ENCODE measurements around the gene KRTAP10-8.
"Not testable (repeated sequence)": the region's sequence is repeated elsewhere in the genome, so short reads cannot be mapped to it uniquely, and the experiment has no call there.

The KRTAP10-8 gene

GRCh38 chr21:44612029-44612486 lies at the start of gene KRTAP10-8:
Gene KRTAP10-8, plus strand, starts transcription at chr21:44612079. Its CDS starts 22 bp downstream, at chr21:44612101.
- Mint-ChIP-seq H3K4me1 (ENCODE audit: low read depth) (no peaks in the 10 kb centered on the region), H3K27ac (no peak within 1 kb of the TSS), H3K9me3 (peaks cover 31% of the 10 kb centered on the region)

GRCh38 chr21:44564099-44564498 lies 47.8 kb upstream of the KRTAP10-8 start:
- no peak for DNase-seq (ENCODE audit: low spot score)
- peaks cover 7% of the 10 kb centered on the region for H3K9me3 Mint-ChIP-seq
- H3K4me1 Mint-ChIP-seq (ENCODE audit: low read depth), result peaks cover 10% of the 10 kb centered on the region
- H3K4me3 Mint-ChIP-seq, result no peak overlapping the region
- H3K27ac Mint-ChIP-seq, result no peak overlapping the region
- peaks cover 30% of the 10 kb centered on the region for H3K27me3 Mint-ChIP-seq (ENCODE audit: low read depth)
- H3K36me3 Mint-ChIP-seq (ENCODE audit: low read depth), result no peaks in the 10 kb centered on the region

More at GRCh38 chr21:44612029-44612486, at the start of gene KRTAP10-8:
- no peak for DNase-seq (ENCODE audit: low spot score)
- H3K27me3 Mint-ChIP-seq (ENCODE audit: low read depth), result no peaks in the 10 kb centered on the region
- no peaks in the 10 kb centered on the region for H3K36me3 Mint-ChIP-seq (ENCODE audit: low read depth)
- no peak within 1 kb of the TSS for H3K4me3 Mint-ChIP-seq

GRCh38 chr21:44564886-44565598 lies 46.8 kb upstream of the KRTAP10-8 start:
- DNase-seq (ENCODE audit: low spot score), result no peak
- Mint-ChIP-seq H3K36me3 (ENCODE audit: low read depth) (no peaks in the 10 kb centered on the region), H3K9me3 (peaks cover 7% of the 10 kb centered on the region), H3K4me3 (peak overlapping the region; percentile 52), H3K4me1 (ENCODE audit: low read depth) (peaks cover 10% of the 10 kb centered on the region), H3K27me3 (ENCODE audit: low read depth) (peaks cover 26% of the 10 kb centered on the region), H3K27ac (peak overlapping the region; percentile 79)

- DNase-seq (ENCODE audit: low spot score), result no peak
- Mint-ChIP-seq H3K4me3 (no peak overlapping the region), H3K4me1 (ENCODE audit: low read depth) (peaks cover 10% of the 10 kb centered on the region), H3K27ac (no peak overlapping the region), H3K36me3 (ENCODE audit: low read depth) (no peaks in the 10 kb centered on the region), H3K9me3 (peaks cover 3% of the 10 kb centered on the region), H3K27me3 (ENCODE audit: low read depth) (peaks cover 15% of the 10 kb centered on the region)
Observed at GRCh38 chr21:44566403-44566802, 45.5 kb upstream of the KRTAP10-8 start.

- Mint-ChIP-seq H3K27me3 (ENCODE audit: low read depth) (peaks cover 6% of the 10 kb centered on the region), H3K36me3 (ENCODE audit: low read depth) (no peaks in the 10 kb centered on the region), H3K9me3 (peaks cover 3% of the 10 kb centered on the region), H3K4me1 (ENCODE audit: low read depth) (peaks cover 10% of the 10 kb centered on the region), H3K27ac (no peak overlapping the region), H3K4me3 (no peak overlapping the region)
- DNase-seq (ENCODE audit: low spot score), result no peak
Observed at GRCh38 chr21:44567481-44568171, 44.3 kb upstream of the KRTAP10-8 start.

GRCh38 chr21:44568261-44568660 lies 43.6 kb upstream of the KRTAP10-8 start:
- H3K9me3 Mint-ChIP-seq, result peaks cover 2% of the 10 kb centered on the region
- no peak overlapping the region for H3K4me3 Mint-ChIP-seq
- H3K27me3 Mint-ChIP-seq (ENCODE audit: low read depth), result peaks cover 4% of the 10 kb centered on the region
- no peak for DNase-seq (ENCODE audit: low spot score)
- no peaks in the 10 kb centered on the region for H3K36me3 Mint-ChIP-seq (ENCODE audit: low read depth)
- H3K27ac Mint-ChIP-seq, result no peak overlapping the region
- peaks cover 10% of the 10 kb centered on the region for H3K4me1 Mint-ChIP-seq (ENCODE audit: low read depth)

- no peak overlapping the region for H3K4me3 Mint-ChIP-seq
- peaks cover 10% of the 10 kb centered on the region for H3K4me1 Mint-ChIP-seq (ENCODE audit: low read depth)
- no peaks in the 10 kb centered on the region for H3K9me3 Mint-ChIP-seq
- H3K27me3 Mint-ChIP-seq (ENCODE audit: low read depth), result peaks cover 3% of the 10 kb centered on the region
- no peak for DNase-seq (ENCODE audit: low spot score)
- H3K36me3 Mint-ChIP-seq (ENCODE audit: low read depth), result no peaks in the 10 kb centered on the region
- no peak overlapping the region for H3K27ac Mint-ChIP-seq
Observed at GRCh38 chr21:44568667-44569556, 43.0 kb upstream of the KRTAP10-8 start.

GRCh38 chr21:44569861-44570517 lies 41.9 kb upstream of the KRTAP10-8 start:
- no peaks in the 10 kb centered on the region for H3K36me3 Mint-ChIP-seq (ENCODE audit: low read depth)
- H3K27ac Mint-ChIP-seq, result no peak overlapping the region
- peaks cover 5% of the 10 kb centered on the region for H3K4me1 Mint-ChIP-seq (ENCODE audit: low read depth)
- H3K27me3 Mint-ChIP-seq (ENCODE audit: low read depth), result peaks cover 3% of the 10 kb centered on the region
- no peak overlapping the region for H3K4me3 Mint-ChIP-seq
- DNase-seq (ENCODE audit: low spot score), result no peak
- H3K9me3 Mint-ChIP-seq, result no peaks in the 10 kb centered on the region

- Mint-ChIP-seq H3K9me3 (no peaks in the 10 kb centered on the region), H3K36me3 (ENCODE audit: low read depth) (no peaks in the 10 kb centered on the region), H3K27ac (no peak overlapping the region), H3K27me3 (ENCODE audit: low read depth) (peaks cover 3% of the 10 kb centered on the region), H3K4me1 (ENCODE audit: low read depth) (no peaks in the 10 kb centered on the region), H3K4me3 (no peak overlapping the region)
- DNase-seq (ENCODE audit: low spot score), result no peak
Observed at GRCh38 chr21:44571296-44571695, 40.6 kb upstream of the KRTAP10-8 start.

GRCh38 chr21:44571844-44572782 lies 39.8 kb upstream of the KRTAP10-8 start:
- no peaks in the 10 kb centered on the region for H3K36me3 Mint-ChIP-seq (ENCODE audit: low read depth)
- DNase-seq (ENCODE audit: low spot score), result no peak
- H3K27me3 Mint-ChIP-seq (ENCODE audit: low read depth), result peaks cover under 1% of the 10 kb centered on the region
- no peak overlapping the region for H3K27ac Mint-ChIP-seq
- H3K4me3 Mint-ChIP-seq, result no peak overlapping the region
- no peaks in the 10 kb centered on the region for H3K4me1 Mint-ChIP-seq (ENCODE audit: low read depth)
- H3K9me3 Mint-ChIP-seq, result peaks cover 6% of the 10 kb centered on the region

GRCh38 chr21:44572959-44573583 lies 38.8 kb upstream of the KRTAP10-8 start:
- DNase-seq (ENCODE audit: low spot score), result no peak
- H3K9me3 Mint-ChIP-seq, result peaks cover 15% of the 10 kb centered on the region
- no peak overlapping the region for H3K27ac Mint-ChIP-seq
- no peaks in the 10 kb centered on the region for H3K36me3 Mint-ChIP-seq (ENCODE audit: low read depth)
- H3K27me3 Mint-ChIP-seq (ENCODE audit: low read depth), result no peaks in the 10 kb centered on the region
- H3K4me1 Mint-ChIP-seq (ENCODE audit: low read depth), result no peaks in the 10 kb centered on the region
- no peak overlapping the region for H3K4me3 Mint-ChIP-seq

- not testable (repeated sequence) for H3K27me3 Mint-ChIP-seq (ENCODE audit: low read depth); H3K4me1 Mint-ChIP-seq (ENCODE audit: low read depth); H3K27ac Mint-ChIP-seq; DNase-seq (ENCODE audit: low spot score); H3K36me3 Mint-ChIP-seq (ENCODE audit: low read depth); H3K4me3 Mint-ChIP-seq
- peaks cover 18% of the 10 kb centered on the region for H3K9me3 Mint-ChIP-seq
Observed at GRCh38 chr21:44573630-44574456, 38.0 kb upstream of the KRTAP10-8 start, which contains the start of gene KRTAP10-4. Gene KRTAP10-4, plus strand, starts transcription at chr21:44573729. Its CDS starts 30 bp downstream, at chr21:44573759.

All from T-helper 2 cell treated with Interferon-gamma antibody and Interleukin-4, amounts not matched to agents 5 μg/mL and 100 μg/mL, for 36 hours (primary cell).